ENCODE results near the gene DYRK3.

DYRK3 gene

DNA sequence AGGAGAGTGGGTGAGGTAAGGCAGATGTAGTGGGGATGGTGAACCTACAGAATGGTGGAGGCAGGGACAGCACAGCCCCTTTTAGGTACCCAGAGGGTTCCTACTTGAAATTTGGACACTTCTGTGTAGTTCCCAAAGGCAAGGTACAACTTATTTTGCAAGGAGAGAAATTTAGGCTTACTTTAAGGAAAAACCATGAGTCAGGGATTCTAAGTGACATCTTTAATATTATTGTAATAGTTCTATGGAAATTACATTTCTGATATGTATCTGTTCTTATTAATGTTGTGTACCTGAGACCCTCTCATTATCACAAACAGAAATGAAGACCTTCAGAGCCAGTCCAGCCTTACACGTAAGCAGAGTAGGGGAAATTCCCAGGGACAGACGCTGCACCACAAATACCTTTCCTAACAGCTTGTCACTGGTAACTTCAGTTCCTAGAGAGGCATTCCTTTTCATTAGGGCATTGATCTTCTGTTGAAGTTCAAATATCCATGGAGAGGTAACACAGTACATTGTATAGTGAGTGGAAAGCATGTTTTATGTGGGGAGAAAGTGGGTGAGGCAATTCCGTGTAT, 7.9 kb downstream of the DYRK3 start:
- H3K36me3 ChIP-seq (ENCODE audit: insufficient read depth, low read length): no peaks in the 10 kb centered on the region
- no peaks in the 10 kb centered on the region for H3K9me3 ChIP-seq (ENCODE audit: control insufficient read depth, insufficient read depth, low read length)
- peaks cover 7% of the 10 kb centered on the region; the same call in 1 of the 2 replicates for H3K4me1 ChIP-seq (ENCODE audit: insufficient read depth, low read length)
- H3K9ac ChIP-seq (ENCODE audit: low read depth, low read length): no peak overlapping the region

DNA sequence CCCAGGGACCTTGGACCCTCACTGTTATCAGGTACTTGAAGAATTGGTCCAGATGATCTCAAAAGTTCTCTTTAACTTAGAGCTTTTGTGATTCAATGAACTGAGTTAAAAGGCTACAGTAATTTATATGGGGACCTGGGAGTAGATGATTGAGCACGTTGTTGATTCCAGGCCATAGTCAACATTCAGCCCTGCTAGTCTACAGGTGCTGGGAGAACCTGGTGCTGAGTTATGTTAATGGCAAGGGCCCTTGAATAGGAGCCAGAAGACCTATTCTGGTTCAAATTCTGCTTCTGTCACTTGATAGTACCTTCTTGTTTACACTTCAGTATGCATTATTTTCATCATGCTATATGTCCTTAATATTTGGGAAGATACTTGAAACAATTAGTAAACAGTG, 11.2 kb downstream of the DYRK3 start:
- Histone ChIP-seq H3K4me1 (ENCODE audit: insufficient read depth, low read length) (peaks cover 7% of the 10 kb centered on the region; the same call in 1 of the 2 replicates), H3K36me3 (ENCODE audit: insufficient read depth, low read length) (no peaks in the 10 kb centered on the region), H3K9ac (ENCODE audit: low read depth, low read length) (no peak overlapping the region), H3K9me3 (ENCODE audit: control insufficient read depth, insufficient read depth, low read length) (no peaks in the 10 kb centered on the region)

DNA sequence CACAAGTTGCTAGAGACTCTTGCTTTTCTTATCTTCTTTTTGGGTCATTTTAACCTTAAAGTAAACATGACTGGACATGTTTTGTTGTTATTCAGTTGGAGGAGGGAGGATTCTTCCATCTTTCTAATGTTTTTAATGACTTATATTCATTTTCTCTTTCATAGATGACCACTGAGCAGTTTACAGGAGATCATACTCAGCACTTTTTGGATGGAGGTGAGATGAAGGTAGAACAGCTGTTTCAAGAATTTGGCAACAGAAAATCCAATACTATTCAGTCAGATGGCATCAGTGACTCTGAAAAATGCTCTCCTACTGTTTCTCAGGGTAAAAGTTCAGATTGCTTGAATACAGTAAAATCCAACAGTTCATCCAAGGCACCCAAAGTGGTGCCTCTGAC, 11.9 kb downstream of the DYRK3 start:
- Histone ChIP-seq H3K36me3 (ENCODE audit: insufficient read depth, low read length) (no peaks in the 10 kb centered on the region), H3K9ac (ENCODE audit: low read depth, low read length) (no peak overlapping the region), H3K9me3 (ENCODE audit: control insufficient read depth, insufficient read depth, low read length) (no peaks in the 10 kb centered on the region), H3K4me1 (ENCODE audit: insufficient read depth, low read length) (peaks cover 7% of the 10 kb centered on the region; the same call in 1 of the 2 replicates)

DNA sequence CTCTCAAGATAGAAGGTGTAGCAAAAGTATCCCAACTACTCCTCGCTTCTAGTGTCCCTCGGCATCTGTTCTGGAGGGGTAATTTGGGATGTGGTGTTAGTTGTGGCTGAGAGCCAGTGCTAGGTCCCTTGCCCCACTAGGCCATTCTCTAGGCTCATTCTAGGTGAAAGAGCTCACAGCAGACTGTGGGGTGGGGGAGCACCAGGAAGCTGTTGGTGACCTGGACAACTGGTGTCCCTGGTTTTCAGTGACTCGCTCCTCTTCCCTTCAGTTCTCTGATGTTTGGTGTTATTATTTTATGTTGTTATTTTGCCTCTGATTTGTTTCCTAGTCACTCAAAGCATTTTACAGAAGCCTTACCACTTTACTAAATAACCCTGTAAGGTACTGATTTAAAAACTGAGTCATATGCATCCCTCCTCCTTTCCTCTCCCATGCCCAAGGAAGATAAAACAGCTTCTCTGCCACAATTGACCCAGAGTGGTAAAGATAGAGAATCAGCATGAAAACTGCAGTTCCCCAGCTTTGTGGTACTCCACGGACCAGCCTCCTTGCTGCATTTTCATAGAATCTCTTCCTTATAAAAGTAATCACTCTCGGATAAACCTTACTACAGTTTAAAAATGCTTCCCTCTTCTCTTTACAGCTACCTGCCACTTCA, 14.1 kb downstream of the DYRK3 start:
- Histone ChIP-seq H3K4me1 (ENCODE audit: insufficient read depth, low read length) (peaks cover 7% of the 10 kb centered on the region; the same call in 1 of the 2 replicates), H3K9ac (ENCODE audit: low read depth, low read length) (no peak overlapping the region), H3K36me3 (ENCODE audit: insufficient read depth, low read length) (no peaks in the 10 kb centered on the region), H3K9me3 (ENCODE audit: control insufficient read depth, insufficient read depth, low read length) (no peaks in the 10 kb centered on the region)

DNA sequence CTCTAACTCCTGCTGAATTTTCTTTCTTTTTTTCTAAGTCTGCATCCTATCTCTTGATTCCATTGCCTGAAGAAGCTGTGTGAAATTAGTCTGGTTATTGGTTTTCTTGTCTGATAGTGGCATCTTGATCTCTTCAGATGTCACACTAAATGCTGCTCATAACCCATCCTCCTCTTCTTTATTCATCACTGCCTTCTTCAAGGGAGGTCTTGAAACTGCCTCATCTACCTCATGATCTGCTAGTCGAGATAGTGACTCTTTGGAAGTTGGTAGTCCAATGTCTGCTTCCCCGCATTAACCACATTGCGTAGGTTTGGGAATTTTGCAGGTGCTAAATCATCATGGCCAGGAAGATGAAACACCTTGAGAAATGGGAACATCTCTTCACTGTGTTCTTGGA, 15.7 kb downstream of the DYRK3 start:
- no peaks in the 10 kb centered on the region for H3K36me3 ChIP-seq (ENCODE audit: insufficient read depth, low read length)
- H3K4me1 ChIP-seq (ENCODE audit: insufficient read depth, low read length): peaks cover 7% of the 10 kb centered on the region; the same call in 1 of the 2 replicates
- no peaks in the 10 kb centered on the region for H3K9me3 ChIP-seq (ENCODE audit: control insufficient read depth, insufficient read depth, low read length)
- H3K9ac ChIP-seq (ENCODE audit: low read depth, low read length): no peak overlapping the region

DNA sequence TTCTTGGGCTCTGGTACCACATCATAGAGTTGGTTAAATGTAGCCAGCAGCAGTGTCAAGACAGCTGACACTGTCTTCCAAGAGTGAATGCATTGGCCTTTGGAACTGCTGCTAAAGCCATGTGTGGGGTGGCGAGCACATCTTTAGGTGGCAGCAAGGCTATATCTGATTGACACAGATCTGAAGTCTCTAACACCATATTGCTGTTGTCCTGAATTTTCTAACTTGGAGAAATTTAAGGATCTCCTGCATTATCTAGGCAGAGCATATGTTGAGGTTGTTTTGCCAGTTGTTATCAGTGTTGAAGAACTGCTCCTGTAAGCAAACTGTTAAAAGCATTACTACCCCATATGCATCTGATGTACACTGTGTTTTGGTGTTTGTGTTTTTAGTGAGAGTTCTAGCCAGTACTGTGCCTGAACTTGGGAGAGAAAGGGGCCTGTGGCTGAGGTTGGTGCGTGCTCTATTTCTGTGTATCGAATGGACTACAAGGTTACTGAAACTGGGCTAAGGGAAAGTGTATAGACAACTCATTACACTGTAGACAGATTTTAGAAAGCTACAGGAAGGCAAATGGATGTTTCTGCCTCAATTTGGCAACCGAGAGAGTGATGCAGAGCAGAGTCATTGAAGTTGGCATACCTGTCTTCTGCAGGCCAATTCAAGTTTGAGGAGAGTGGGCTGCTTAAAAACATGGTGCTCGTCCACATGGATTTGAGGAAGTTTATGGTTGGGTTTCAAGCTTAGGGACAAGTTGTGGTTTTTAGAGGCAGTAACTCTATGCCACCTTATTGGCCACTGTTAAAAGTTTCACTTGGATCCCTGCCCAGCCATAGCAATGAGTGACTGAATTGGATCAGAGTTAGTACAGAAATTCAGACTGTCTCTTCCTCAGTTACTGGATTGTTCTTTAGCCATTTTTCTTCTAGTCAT, 16.9 kb downstream of the DYRK3 start:
- no peaks in the 10 kb centered on the region for H3K4me1 ChIP-seq (ENCODE audit: insufficient read depth, low read length)
- H3K9me3 ChIP-seq (ENCODE audit: control insufficient read depth, insufficient read depth, low read length): no peaks in the 10 kb centered on the region
- no peaks in the 10 kb centered on the region for H3K36me3 ChIP-seq (ENCODE audit: insufficient read depth, low read length)
- no peak overlapping the region for H3K9ac ChIP-seq (ENCODE audit: low read depth, low read length)

DNA sequence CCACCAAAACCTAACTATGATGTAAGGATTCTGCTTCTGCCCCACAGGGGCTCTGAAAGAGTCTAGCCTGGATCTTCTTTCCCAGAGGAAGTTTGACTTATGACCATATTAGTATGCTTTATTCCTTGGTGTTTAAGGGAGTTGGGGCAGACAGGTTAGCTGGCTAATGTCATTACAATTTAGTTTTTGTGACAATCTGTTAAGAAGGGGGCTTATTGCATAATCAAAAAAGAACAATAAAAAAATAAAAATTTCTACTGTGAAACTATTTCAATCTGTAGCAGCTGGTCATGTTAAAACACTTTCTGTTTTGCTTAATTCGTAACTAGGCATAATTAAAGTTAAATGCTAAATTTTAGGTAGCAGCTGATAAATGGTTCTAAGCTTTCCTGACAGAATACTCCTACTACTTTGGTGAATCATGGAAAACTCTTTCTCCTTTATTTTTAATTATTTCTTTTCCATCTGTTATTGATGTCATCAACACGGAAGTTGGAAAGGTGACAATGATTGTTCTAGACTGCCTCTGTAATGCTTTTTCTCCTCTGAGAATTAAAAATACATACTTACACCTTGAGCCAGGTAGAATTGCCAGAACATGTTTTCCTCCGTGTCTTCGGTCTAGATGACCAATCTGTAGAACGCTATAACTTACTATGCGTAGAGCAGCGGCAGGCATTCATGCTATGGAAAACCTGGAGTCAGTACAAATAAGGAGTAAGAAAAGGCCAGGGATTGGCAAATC, 18.6 kb downstream of the DYRK3 start:
- H3K9ac ChIP-seq (ENCODE audit: low read depth, low read length): no peak overlapping the region
- H3K36me3 ChIP-seq (ENCODE audit: insufficient read depth, low read length): no peaks in the 10 kb centered on the region
- no peaks in the 10 kb centered on the region for H3K9me3 ChIP-seq (ENCODE audit: control insufficient read depth, insufficient read depth, low read length)
- H3K4me1 ChIP-seq (ENCODE audit: insufficient read depth, low read length): no peaks in the 10 kb centered on the region

DNA sequence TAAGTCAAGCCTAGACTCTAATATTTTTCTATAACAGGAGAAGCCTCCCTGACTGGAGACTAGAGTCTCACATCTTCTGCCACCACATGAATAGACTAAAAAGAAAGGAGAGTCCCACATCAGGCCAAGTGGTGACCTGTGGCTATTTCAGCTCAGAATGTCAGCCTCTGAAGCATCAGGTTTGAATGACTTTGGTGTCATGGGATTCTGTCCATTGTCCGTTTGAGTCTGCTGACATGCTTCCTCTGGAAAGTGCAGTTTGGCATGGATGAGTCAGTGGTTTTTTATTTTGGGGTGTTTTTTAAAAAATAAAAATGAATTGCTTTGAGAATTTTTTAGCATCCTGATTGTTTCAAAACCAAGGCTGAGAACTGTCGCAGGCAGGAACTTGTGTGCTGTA, 19.5 kb downstream of the DYRK3 start:
- Histone ChIP-seq H3K36me3 (ENCODE audit: insufficient read depth, low read length) (no peaks in the 10 kb centered on the region), H3K9ac (ENCODE audit: low read depth, low read length) (no peak overlapping the region), H3K4me1 (ENCODE audit: insufficient read depth, low read length) (no peaks in the 10 kb centered on the region), H3K9me3 (ENCODE audit: control insufficient read depth, insufficient read depth, low read length) (no peaks in the 10 kb centered on the region)

DNA sequence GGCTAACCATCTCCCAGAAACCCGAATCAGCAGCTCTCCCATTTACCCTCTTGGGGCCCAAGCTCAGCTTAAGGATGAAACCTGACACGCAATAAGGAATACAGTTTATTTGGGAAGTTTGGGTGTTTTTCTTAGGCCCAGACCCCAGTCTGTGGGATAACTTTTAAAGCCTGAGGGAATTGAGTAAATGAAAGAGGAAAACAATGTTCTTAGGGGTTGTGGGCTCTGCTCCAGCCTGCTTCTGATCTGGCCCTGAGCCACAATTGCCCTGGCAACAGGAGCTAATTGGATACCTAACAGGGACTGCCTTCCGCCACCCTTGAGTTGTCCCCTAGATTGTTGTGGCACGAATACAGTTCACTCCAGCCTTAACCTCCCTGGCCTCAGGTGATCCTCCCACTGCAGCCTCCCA, 20.1 kb downstream of the DYRK3 start:
- no peaks in the 10 kb centered on the region for H3K9me3 ChIP-seq (ENCODE audit: control insufficient read depth, insufficient read depth, low read length)
- H3K36me3 ChIP-seq (ENCODE audit: insufficient read depth, low read length): no peaks in the 10 kb centered on the region
- H3K4me1 ChIP-seq (ENCODE audit: insufficient read depth, low read length): no peaks in the 10 kb centered on the region
- H3K9ac ChIP-seq (ENCODE audit: low read depth, low read length): no peak overlapping the region

DNA sequence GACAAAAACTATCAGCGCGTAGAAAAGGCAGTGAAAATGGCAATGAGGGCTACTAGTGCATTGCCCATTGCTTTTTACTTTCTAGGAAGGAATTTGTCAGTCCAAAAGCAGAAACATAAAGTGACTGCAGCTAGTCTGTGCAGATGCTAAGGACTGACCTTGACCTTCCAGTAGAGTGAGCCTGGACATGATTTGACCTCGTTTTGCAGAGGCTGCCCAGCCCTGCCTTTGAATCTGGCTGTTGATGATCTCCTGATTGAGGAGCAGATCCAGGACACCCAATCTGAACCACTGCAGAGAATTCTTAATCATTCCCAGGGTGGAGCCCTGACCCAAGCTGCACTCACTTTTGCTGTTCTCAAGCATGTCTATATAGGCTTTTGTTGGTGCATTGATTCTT, 21.6 kb downstream of the DYRK3 start:
- no peaks in the 10 kb centered on the region for H3K9me3 ChIP-seq (ENCODE audit: control insufficient read depth, insufficient read depth, low read length)
- no peaks in the 10 kb centered on the region for H3K4me1 ChIP-seq (ENCODE audit: insufficient read depth, low read length)
- H3K9ac ChIP-seq (ENCODE audit: low read depth, low read length): no peak overlapping the region
- H3K36me3 ChIP-seq (ENCODE audit: insufficient read depth, low read length): no peaks in the 10 kb centered on the region

DNA sequence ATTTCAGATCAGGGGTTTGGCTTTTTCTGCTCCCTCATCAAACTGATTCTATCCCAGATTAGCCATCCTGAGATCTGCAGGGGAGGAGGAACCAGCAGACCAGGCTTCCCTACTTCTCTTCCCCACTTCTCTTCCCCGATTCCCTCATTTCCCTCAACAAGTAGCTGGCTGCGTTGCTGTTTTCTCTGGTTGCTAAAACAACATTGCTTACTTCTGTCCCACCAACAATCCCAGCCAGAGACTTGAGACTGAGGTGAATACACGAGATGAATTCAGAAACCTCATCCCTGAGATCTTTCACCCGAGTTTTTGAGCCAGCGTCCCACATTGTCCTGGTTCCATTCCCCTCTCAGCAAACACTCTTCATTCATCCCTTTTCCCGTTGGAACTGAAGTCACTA, 22.4 kb downstream of the DYRK3 start:
- Histone ChIP-seq H3K4me1 (ENCODE audit: insufficient read depth, low read length) (no peaks in the 10 kb centered on the region), H3K9ac (ENCODE audit: low read depth, low read length) (peak overlapping the region; percentile 39; the same call in 1 of the 2 replicates), H3K9me3 (ENCODE audit: control insufficient read depth, insufficient read depth, low read length) (no peaks in the 10 kb centered on the region), H3K36me3 (ENCODE audit: insufficient read depth, low read length) (no peaks in the 10 kb centered on the region)

DNA sequence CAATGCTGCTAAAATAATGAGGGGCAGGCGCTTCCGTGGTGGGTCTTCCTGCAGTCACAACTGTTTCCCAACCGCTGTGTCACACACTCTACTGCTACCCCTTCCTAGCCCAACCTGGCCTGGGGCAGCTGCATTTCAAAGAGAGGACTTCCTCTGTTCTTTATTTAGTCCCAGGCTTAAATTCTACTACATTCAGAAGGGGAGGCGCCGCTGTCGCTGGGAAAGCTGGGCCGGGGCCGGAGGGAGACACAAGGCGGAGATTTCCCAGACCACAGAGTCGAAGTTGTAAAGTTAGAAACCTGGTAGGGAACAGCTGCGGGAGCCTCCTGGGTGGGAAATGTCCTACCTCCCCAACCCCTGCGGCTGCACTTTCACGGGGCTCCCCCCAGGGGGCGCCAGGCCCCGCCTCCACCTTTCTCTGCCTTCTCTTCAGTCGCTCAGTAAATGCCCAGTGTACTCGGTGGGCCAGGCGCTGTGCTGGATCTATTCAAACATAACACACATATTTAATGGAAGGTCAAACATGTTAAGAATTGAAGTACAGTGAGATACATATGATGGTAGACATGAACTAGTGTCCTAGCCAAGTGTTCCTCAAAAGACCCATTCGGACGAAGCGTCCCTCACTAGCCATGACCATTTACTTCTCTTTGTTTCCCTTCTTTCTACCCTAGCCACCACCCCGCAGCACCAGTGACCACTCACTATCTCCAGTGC, 23.1 kb downstream of the DYRK3 start:
- no peaks in the 10 kb centered on the region for H3K36me3 ChIP-seq (ENCODE audit: insufficient read depth, low read length)
- H3K9ac ChIP-seq (ENCODE audit: low read depth, low read length): peak overlapping the region; percentile 39; the same call in 1 of the 2 replicates
- H3K9me3 ChIP-seq (ENCODE audit: control insufficient read depth, insufficient read depth, low read length): no peaks in the 10 kb centered on the region
- H3K4me1 ChIP-seq (ENCODE audit: insufficient read depth, low read length): no peaks in the 10 kb centered on the region

DNA sequence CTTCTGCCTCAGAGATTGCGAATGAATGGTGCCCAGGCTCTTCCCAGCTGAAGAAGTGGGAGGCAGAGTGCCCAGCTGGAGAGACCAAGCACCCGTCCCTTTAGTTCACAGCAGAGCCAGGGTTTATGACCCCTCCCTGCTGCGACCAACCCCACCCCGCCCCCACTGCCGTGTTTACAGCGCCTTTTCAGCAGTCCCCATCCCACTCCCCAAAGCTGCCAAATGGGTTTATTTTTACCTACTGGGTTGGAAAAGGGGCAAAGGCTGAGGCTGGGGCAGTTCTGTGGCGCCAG, 23.6 kb downstream of the DYRK3 start:
- Histone ChIP-seq H3K9ac (ENCODE audit: low read depth, low read length) (peak overlapping the region; percentile 39; the same call in 1 of the 2 replicates), H3K36me3 (ENCODE audit: insufficient read depth, low read length) (no peaks in the 10 kb centered on the region), H3K4me1 (ENCODE audit: insufficient read depth, low read length) (no peaks in the 10 kb centered on the region), H3K9me3 (ENCODE audit: control insufficient read depth, insufficient read depth, low read length) (no peaks in the 10 kb centered on the region)

DNA sequence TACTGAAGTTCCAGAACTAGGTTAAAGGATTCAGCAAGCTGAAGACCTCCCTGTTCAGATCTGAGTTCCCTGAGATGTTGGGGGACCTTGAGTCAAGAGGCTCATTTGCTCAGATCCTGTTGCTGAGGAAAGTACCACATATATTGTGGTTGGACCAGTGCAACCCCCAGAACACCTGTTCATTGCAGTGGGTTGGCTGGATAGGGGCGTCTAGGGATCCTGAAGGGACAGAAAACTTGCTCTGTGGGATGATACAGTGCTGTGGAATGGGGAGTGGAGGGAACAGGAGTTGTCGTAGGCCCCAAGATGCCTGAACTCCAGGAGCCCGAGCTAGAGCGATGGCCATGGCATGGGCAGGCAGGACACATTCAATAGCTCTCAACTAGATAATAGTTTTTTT, 24.8 kb downstream of the DYRK3 start:
- no peaks in the 10 kb centered on the region for H3K9me3 ChIP-seq (ENCODE audit: control insufficient read depth, insufficient read depth, low read length)
- no peaks in the 10 kb centered on the region for H3K4me1 ChIP-seq (ENCODE audit: insufficient read depth, low read length)
- H3K36me3 ChIP-seq (ENCODE audit: insufficient read depth, low read length): no peaks in the 10 kb centered on the region
- H3K9ac ChIP-seq (ENCODE audit: low read depth, low read length): no peak overlapping the region

Measured in ES-I3 (cell line).